ENCODE results near the gene THSD7A. TPM values are rescaled to one million over a fixed set of nuclear protein-coding genes. Genes with fewer than 3 reads are reported as not detected.

THSD7A gene
- total and polyA plus RNA-seq, 2 donors from 2014 or later, result 5.1 to 24.3 TPM

DNA sequence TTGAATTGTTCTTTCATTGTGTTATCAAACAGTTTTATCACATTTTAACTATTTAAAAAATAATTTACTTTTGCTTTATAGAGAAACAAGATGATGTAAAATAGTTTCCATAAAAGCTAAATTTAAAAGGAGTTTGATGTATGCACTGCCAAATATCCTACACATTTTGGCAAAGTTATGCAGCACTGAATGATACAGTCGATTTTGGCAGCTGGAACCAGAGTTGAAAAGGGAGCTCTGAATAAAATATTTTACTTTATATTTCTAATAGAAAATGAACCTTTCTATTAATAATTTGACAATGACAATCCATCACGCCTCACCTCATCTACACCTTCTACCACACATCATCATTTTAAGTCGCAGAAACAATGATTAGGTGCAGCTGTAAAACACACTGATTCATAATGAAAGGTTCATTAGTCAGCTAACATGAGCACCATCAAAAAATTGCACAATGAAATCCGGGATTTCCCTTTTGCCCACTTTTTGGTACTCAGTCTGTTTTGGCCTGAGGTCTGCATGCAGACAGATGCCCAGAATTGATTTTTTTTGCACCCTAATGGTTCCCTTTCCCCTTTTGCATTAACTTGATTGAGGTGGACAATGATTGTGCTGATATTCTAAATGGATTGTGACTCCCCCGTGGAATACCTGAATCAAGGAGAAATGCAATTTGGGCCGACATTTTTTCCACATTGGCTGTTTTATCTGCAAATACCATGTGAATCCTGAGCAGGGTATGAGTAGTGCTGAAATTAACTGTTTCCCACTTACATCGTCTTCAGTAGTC lies 105.8 kb downstream of the THSD7A start:
- DNase-seq (no peak), FAIRE-seq (peak; percentile 35)
- TF ChIP-seq, protein P1, sequence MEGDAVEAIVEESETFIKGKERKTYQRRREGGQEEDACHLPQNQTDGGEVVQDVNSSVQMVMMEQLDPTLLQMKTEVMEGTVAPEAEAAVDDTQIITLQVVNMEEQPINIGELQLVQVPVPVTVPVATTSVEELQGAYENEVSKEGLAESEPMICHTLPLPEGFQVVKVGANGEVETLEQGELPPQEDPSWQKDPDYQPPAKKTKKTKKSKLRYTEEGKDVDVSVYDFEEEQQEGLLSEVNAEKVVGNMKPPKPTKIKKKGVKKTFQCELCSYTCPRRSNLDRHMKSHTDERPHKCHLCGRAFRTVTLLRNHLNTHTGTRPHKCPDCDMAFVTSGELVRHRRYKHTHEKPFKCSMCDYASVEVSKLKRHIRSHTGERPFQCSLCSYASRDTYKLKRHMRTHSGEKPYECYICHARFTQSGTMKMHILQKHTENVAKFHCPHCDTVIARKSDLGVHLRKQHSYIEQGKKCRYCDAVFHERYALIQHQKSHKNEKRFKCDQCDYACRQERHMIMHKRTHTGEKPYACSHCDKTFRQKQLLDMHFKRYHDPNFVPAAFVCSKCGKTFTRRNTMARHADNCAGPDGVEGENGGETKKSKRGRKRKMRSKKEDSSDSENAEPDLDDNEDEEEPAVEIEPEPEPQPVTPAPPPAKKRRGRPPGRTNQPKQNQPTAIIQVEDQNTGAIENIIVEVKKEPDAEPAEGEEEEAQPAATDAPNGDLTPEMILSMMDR (IDR thresholded peaks at IDR 0.05; ENCODE audit: borderline replicate concordance, extremely low read depth, insufficient read depth), result no peak
- Histone ChIP-seq H3K4me1 (ENCODE audit: control insufficient read depth in 2 of 3, insufficient read depth in 2 of 3, low read depth in 1 of 3, low read length in 3 of 3) (no peaks in the 10 kb centered on the region), H3K27me3 (ENCODE audit: control insufficient read depth, insufficient read depth, low read length) (no peaks in the 10 kb centered on the region), H3K27ac (ENCODE audit: low read depth in 2 of 2, low read length in 2 of 2) (no peak overlapping the region), H3K9ac (ENCODE audit: low read length in 3 of 3) (no peak overlapping the region), H3K4me3 (ENCODE audit: low read length in 3 of 3) (no peak overlapping the region), H3K36me3 (ENCODE audit: control insufficient read depth in 2 of 3, insufficient read depth in 3 of 3, low read length in 3 of 3) (no peaks in the 10 kb centered on the region), H3K9me3 (ENCODE audit: control insufficient read depth in 2 of 3, insufficient read depth in 1 of 3, low read length in 3 of 3) (no peaks in the 10 kb centered on the region)
- intact Hi-C loops (cut with DNase I), result no loop called here

GRCh38 chr7:11716185-11716584 lies 115.8 kb downstream of the THSD7A start:
- no peaks in the 10 kb centered on the region for H3K9me3 ChIP-seq (ENCODE audit: control insufficient read depth in 2 of 3, insufficient read depth in 1 of 3, low read length in 3 of 3)
- H3K27me3 ChIP-seq (ENCODE audit: control insufficient read depth, insufficient read depth, low read length), result no peaks in the 10 kb centered on the region
- peaks cover 0 to 5% (median 2%) of the 10 kb centered on the region in 3 donors for H3K4me1 ChIP-seq (ENCODE audit: control insufficient read depth in 2 of 3, insufficient read depth in 2 of 3, low read depth in 1 of 3, low read length in 3 of 3)
- H3K4me3 ChIP-seq (ENCODE audit: low read length in 3 of 3), result no peak overlapping the region
- intact Hi-C loops (cut with DNase I), result no loop called here
- no peaks in the 10 kb centered on the region for H3K36me3 ChIP-seq (ENCODE audit: control insufficient read depth in 2 of 3, insufficient read depth in 3 of 3, low read length in 3 of 3)
- TF ChIP-seq, protein P1 (IDR thresholded peaks at IDR 0.05; ENCODE audit: borderline replicate concordance, extremely low read depth, insufficient read depth), result no peak
- no peak overlapping the region for H3K9ac ChIP-seq (ENCODE audit: low read length in 3 of 3)
- H3K27ac ChIP-seq (ENCODE audit: low read depth in 2 of 2, low read length in 2 of 2), result no peak overlapping the region
- no peak for FAIRE-seq
- DNase-seq, result peak in 1 of 5 donors; percentile 49

DNA sequence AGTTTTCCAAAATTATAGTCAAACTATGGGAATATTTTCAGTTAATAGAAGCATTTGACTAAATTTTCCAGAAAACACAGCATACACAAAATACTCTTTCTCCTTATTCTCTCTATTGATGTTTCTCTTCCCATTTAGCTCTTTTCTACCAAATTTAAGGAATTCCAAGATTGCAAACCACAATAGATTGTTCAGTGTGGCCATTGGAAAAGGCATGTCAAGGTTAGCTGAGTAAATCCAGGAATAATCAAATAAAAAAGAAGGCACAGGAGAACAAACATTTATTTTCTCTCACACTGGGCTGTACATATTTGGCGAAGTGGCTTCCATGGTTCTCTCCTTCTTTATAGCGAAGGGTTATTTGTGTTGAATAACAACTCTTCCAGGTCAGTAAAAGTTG lies 117.3 kb downstream of the THSD7A start:
- intact Hi-C loops (cut with DNase I), result no loop called here
- Histone ChIP-seq H3K36me3 (ENCODE audit: control insufficient read depth in 2 of 3, insufficient read depth in 3 of 3, low read length in 3 of 3) (no peaks in the 10 kb centered on the region), H3K27ac (ENCODE audit: low read depth in 2 of 2, low read length in 2 of 2) (no peak overlapping the region), H3K9ac (ENCODE audit: low read length in 3 of 3) (no peak overlapping the region), H3K9me3 (ENCODE audit: control insufficient read depth in 2 of 3, insufficient read depth in 1 of 3, low read length in 3 of 3) (no peaks in the 10 kb centered on the region), H3K27me3 (ENCODE audit: control insufficient read depth, insufficient read depth, low read length) (no peaks in the 10 kb centered on the region), H3K4me1 (ENCODE audit: control insufficient read depth in 2 of 3, insufficient read depth in 2 of 3, low read depth in 1 of 3, low read length in 3 of 3) (peaks cover 0 to 5% (median 4%) of the 10 kb centered on the region in 3 donors), H3K4me3 (ENCODE audit: low read length in 3 of 3) (no peak overlapping the region)
- FAIRE-seq (no peak), DNase-seq (no peak)
- TF ChIP-seq, protein P1 (IDR thresholded peaks at IDR 0.05; ENCODE audit: borderline replicate concordance, extremely low read depth, insufficient read depth), result no peak
